HG03520 (cell line): Measurements from ENCODE around the gene SNRNP70.
"Not testable (repeated sequence)": the region's sequence is repeated elsewhere in the genome, so short reads cannot be mapped to it uniquely, and the experiment has no call there.

Experiments used
- ATAC-seq: cut with Tn5 transposase; IDR thresholded peaks from one replicate; pipeline ENCODE4 v1.9.1; 2021; ENCODE audit warnings: mild to moderate bottlenecking, moderate library complexity; ENCODE audit not compliant: unreplicated experiment

SNRNP70 gene

DNA sequence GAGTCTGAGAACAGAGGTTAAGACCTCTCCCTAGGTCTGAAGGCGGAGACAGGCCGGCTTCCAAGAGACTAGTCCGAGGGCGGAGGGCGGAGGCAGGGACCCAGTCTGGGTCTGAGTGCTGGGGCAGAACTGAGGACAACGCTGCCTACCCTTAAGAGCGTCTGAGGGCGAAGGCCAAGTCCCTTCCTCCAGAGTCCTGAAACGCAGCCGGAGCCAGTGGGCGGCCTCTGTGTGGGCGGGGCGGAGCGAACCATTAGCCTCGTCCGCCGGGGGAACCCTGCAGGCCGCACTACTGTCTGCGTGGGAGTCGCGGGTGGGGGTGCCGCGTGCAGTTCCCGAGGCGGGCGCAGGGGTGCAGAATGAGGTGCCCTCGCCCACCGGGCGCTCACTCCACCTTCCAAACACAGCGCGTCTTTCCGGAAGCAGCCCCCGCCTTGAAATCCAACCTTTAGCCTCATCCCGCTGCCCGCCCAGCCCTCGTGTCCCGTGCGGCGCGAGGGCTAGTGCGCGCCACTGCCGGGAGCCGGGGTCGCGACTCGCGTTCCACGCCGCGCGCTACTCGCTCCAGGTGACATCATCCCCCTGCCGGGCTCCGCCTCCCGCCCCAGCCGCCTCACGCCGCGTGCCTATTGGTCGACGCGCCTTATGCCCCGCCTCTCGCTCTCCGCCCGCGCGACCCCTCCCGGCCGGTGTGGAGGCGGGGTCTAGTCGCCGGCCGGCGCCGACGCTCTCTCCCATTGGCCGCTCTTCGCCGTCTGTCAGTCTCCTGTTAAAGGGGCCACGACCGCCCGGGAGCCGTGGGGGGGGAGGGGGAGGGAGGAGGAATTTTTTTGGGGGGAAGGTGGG, 33.5 kb downstream of the SNRNP70 start, which contains the start of gene C19orf73:
Gene C19orf73, minus strand, starts transcription at position 579 of the 846 bp plus-strand sequence. Its CDS starts 121 bp downstream, at position 458.
- ATAC-seq: peak; percentile 64

DNA sequence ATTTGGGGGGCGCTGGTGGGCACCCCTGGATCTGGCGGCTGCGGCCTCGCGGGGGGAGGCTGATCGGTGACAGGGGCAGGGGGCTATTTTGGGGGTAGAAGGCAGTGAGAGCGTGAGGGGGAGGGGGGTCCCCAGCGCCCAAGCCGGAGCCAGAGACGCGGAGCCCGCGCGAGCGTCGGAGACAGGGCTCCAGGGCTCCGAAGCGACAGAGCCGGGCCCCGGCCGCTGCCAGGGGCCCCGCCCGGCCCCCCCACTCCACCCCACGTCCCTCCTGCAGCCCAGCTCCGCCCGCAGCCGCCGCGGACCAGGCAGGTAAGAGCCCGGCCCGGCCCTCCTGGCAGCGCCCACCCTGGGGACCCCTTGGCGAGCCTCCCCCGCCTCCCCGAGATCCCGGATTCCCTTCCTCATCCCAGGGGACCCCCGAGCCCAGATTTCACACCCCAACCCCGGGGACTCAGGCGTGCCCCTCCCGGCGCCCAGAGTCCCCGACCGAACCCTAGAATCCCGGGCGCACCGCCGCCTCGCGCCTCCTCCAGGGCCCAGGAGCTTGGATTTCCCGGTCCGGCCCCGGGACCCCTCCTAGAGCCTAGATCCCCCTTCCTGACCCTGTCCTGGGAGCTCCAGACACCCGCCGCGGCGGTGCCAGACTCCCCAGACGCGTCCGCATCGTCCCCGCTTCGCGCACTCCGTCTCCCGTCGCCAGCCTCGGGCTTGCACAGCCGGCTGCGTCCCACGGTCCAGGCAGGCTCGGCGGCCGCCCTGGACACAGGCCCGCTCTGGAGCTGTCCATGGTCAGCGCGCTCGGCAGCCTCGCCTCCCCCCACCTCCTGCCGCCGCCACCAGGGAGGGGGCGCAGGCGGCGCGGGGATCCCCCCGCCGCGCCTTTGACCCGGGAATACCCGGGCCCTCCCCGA, 34.4 kb downstream of the SNRNP70 start, which contains the start of gene PPFIA3:
Gene PPFIA3, plus strand, starts transcription at position 134 of the 914 bp plus-strand sequence. CDS start 8,330 bp downstream, outside the sequence.
- no peak for ATAC-seq

DNA sequence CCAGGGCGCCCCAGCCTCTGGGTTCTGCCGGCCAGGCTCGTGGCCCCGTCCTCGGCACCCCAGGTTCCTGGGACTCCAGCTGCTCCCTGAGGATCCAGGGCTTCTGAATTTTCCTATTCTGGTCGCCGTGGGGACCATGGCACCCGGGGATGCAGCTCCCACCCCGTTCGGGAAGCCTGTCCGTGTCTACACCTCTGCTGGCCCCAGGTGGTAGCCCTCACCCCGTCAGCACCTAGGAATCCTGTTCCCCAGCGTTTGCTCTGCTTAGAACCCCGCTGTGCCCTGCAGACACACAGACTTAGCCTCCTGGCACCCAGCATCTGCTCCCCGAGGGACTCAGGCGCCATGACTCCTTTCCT, 35.1 kb downstream of the SNRNP70 start:
- ATAC-seq: no peak

DNA sequence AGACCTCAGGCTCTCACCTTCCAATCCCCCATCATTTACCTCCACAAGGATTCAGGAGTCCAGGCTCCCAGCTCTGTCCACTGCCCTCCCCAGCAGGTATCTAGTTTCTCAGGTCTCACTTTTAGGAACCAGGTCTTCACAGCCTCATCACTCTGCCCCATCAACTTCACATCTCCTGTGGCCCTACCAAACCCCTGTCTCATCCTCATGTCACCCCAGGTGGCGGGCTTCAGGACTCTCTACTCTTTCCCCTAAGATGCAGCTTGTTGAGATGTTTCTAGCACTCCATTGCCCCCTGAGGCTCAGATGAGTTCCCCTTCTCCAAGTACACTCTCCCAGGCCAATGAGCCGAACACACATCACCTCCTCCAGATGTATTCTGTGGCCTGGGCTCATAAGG, 35.6 kb downstream of the SNRNP70 start:
- ATAC-seq: no peak

DNA sequence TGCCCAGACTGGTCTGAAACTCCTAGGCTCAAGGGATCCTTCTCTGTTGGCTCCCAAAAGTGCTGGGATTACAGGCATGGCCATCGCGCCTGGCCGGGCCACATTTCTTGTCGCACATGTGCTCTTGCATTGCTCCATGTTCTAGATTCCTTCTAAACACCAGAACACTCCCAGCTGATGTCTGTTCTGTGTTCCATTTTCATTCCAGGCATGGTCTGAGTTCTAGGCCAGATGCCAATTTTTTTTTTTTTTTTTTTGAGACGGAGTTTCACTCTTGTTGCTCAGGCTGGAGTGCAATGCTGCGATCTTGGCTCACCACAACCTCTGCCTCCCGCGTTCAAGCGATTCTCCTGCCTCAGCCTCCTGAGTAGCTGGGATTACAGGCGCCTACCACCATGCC, 36.6 kb downstream of the SNRNP70 start:
- ATAC-seq: not testable (repeated sequence)

DNA sequence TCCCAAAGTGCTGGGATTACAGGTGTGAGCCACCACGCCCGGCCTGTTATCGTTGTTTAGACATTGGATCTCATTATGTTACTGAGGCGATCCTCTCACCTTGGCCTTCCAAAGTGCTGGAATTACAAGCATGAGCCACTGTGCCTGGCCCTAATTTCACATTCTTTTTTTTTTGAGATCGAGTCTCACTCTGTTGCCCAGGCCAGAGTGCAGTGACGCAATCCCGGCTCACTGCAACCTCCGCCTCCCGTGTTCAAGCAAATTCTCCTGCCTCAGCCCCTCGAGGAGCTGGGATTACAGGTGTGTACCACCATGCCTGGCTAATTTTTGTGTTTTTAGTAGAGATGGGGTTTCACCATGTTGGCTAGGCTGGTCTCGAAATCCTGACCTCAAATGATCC, 38.0 kb downstream of the SNRNP70 start:
- ATAC-seq: not testable (repeated sequence)

DNA sequence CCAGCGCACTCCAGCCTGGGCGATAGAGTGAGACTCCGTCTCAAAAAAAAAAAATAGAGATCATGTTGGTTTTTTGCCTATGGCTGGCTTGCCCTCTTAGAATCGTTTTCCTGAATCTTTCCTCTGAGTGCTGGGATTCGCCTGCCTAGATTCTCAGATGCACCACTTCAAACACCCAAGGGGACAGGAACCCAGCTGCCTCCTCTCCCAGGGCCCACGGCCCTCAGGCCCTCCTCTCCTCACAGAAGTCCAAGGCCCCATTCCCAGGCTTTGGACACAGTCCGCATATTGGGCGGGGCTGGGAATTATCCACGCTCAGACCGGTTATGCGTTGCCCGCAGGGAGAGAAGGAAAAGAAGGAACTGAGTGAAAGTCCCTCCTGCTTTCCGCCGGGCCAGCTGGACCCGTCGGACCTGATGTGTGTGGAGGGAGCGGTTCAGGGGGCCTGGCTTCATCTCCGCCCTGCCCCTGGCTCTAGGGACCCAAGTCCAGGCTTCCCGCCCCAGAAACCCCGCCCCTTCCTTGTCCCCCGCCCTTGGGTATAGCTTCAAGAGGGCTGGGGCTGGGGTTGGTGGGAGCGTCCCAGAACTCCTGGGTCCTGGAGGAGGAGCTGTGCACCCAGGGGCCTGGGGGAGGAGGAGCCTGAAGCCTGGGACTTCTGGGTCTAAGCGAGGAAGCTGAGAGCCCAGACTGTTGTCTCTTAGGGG, 39.9 kb downstream of the SNRNP70 start:
- ATAC-seq: no peak

DNA sequence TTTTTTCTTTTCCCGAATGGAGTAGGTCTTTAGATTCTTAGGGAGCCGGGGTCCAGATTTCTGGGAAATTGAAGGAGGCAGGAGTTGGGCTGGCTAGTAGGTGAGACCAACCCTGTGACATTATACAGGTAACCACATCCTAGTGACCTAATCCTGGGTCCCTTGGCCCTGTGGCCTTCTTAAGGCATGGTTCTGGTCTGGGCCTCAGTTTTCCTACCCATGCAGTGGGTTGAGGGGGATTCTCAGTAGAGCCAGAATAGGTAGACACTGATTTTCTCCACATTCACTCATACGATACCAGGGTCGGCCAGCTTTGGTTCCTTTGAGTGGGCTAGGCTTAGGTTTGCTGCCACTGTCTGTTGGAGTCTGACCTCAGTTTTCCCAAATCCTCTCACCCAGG, 41.3 kb downstream of the SNRNP70 start:
- ATAC-seq: no peak

DNA sequence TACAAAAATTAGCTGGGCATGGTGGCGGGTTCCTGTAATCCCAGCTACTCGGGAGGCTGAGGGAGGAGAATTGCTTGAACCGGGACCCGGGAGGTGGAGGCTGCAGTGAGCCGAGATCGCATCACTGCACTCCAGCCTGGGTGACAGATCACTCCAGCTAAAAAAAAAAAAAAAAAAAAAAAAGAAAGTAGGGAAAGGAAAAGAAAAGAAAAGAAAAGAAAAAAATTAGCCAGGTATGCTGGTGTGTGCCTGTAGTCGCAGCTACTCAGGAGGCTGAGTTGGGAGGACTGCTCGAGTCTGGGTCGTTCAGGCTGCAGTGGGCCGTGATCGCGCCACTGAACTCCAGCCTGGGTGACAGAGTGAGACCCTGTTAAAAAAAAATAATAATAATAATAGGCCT, 42.0 kb downstream of the SNRNP70 start:
- ATAC-seq: not testable (repeated sequence)

DNA sequence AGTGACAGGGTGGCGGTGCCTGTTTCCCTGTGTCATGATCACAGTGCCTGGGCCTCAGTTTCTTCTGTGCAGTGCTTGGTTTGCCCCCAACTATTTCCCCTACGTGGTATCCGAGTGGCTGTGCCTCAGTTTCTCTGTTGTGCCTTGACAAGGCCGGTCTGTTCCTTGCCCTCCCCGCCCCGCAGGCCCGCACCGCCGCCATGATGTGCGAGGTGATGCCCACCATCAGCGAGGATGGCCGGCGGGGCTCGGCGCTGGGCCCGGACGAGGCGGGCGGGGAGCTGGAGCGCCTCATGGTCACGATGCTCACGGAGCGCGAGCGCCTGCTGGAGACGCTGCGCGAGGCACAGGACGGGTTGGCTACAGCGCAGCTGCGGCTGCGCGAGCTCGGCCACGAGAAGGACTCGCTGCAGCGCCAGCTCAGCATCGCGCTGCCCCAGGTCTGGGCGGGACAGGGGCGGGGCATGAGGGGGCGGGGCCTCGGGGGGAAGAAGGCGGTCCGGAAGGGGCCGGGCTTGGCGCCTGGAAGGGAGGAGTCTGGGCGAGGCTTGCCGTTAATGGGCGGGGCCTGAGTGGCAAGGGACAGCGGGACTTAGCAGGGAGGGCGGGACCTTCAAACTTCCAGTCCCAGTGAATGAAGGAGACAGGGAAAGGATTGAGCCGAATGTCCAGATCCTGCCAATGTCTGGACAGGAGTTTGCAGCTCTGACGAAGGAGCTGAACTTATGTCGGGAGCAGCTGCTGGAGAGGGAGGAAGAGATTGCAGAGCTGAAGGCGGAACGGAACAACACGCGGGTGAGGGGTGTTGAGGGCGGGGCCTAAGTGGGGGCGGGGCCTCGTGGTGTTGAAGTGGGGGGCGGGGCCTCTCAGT, 42.7 kb downstream of the SNRNP70 start:
- ATAC-seq: peak; percentile 78

DNA sequence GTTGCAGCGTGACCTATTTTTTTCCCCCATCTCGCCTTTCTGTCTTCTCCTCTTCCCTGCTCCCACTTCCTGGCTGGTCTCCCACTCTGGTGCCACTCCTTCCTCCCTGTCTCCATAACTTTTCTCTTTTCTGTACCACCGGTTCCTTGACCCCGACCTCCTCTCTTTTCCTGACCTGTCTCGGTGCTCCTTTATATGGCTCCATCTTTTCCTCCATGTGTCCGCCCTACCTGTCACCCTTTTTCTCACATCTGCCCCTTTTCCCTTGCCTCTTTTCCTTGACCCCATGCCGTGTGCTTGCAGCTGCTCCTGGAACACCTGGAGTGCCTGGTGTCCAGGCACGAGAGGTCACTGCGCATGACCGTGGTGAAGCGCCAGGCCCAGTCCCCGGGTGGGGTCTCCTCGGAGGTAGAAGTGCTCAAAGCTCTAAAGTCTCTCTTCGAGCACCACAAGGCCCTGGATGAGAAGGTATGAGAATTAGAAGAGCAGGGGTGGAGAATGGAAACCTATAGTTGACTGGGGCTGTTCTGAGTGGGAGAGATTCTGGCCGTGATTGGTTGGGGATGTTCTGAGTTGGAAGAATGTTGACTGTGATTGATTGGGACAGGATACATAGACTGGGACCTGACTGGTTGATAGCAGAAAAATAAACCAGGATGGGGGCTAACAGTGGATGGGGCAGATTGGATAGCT, 43.4 kb downstream of the SNRNP70 start:
- ATAC-seq: no peak

DNA sequence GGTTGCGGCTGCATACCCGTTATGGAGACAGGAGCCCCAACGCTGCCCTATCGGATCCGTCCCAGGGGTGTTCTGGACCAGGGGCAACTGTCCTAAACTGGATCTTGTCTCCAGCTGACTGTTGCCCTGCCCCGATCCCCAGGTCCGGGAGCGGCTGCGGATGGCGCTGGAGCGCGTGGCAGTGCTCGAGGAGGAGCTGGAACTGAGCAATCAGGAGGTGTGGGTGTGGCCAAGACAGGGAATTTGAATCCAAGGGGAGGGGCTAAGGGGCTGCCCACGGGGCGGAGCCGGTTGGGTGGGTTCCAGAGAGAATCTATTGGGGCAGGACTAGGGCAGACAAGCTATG, 44.0 kb downstream of the SNRNP70 start:
- ATAC-seq: no peak

DNA sequence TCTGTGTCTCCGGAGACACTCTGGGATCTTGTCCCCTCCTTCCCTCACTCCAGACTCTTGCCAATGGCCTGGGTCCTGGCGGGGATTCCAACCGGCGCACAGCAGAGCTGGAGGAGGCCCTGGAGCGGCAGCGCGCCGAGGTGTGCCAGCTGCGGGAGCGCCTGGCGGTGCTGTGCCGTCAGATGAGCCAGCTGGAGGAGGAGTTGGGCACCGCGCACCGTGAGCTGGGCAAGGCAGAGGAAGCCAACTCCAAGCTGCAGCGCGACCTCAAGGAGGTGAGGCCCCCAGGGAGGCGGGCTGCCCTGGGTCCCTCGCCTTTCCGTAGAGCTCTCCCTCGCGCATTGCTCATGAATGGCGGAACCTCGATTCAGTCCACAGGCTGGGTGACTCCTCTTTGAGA, 45.1 kb downstream of the SNRNP70 start:
- ATAC-seq: no peak

DNA sequence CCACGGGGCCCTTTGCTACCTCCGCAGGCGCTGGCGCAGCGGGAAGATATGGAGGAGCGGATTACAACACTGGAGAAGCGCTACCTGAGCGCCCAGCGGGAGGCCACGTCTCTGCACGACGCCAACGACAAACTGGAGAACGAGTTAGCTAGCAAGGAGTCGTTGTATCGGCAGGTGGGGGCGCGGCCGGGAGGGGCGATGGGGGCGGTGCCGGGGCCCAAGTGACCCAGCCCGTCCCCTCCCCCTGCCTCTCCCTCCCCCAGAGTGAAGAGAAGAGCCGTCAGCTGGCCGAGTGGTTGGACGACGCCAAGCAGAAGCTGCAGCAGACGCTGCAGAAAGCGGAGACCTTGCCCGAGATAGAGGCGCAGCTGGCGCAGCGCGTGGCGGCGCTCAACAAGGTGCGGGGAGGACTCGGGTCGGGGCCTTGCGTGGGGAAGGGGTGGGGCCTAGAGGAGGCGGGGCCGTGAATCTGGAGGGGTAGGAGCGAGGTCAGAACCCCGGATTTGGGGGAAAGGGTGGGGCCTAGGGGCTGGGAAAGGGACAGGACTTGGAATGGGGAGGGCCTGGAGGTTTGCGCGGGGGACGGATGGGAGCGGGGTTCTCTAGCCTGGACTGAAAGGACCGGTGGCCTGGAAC, 47.8 kb downstream of the SNRNP70 start:
- no peak for ATAC-seq

DNA sequence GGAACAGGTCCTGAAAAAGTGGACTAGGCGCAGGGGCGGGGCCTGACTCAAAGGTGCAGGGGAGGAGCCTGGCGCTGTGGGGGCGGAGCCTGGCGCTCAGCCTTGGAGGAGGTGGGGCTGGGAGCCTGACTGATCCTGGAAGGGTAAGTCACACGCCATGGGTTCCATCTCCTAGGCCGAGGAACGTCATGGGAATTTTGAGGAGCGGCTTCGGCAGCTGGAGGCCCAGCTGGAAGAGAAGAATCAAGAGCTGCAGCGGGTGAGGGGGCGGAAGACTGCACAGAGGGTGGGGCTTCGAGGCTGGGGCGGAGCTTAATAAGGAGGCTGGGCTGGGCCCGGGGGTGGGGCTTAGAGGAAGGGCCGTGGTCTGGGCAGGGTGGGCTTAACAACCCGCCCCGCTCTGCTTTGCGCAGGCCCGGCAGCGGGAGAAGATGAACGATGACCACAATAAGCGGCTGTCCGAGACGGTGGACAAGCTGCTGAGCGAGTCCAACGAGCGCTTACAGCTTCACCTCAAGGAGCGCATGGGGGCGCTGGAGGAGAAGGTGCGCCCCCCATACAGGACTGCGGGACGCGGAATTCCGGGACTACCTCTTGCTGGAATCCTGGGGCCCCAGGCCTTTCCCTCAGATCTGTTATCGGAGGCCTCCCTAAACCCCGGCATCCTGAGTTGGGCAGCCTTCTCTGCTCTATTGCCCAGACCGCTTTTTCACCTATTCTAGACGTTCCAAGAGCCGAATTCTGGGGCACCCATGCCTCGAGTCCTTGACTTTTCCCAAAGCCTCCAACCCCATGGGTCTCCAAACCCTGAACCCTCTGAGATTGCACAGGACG, 48.6 kb downstream of the SNRNP70 start:
- ATAC-seq: no peak

DNA sequence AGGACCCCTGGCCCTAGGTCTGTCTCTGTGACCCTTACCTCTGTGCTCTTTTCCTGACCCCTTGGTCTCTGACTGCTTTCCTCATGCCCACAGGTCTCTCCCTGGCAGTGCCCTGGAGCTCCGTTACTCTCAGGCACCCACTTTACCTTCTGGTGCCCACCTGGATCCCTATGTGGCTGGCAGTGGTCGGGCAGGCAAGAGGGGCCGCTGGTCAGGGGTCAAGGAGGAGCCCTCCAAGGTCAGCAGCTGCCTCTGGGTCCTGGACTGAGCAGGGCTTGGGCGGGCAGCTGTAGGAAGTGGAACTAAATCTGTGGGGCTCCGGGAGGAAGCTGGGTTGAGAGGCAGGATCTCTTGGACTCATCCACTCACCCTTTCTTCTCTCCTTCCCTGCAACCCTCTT, 50.4 kb downstream of the SNRNP70 start:
- ATAC-seq: no peak

DNA sequence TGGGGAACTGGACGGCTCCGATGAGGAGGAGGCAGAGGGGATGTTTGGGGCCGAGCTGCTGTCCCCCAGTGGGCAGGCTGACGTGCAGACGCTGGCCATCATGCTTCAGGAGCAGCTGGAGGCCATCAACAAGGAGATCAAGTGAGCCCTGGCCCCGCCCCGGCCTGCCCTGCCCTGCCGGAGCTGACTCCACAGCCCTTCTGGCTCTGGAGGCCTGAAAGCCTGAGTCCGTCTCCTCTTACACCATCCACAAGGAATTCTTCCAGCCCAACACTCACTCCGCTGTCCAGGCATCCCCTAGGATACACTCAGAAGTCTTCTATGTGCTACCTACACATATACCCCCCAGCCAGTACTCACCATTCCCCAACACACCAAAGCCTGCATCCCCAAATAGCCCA, 51.5 kb downstream of the SNRNP70 start:
- no peak for ATAC-seq

DNA sequence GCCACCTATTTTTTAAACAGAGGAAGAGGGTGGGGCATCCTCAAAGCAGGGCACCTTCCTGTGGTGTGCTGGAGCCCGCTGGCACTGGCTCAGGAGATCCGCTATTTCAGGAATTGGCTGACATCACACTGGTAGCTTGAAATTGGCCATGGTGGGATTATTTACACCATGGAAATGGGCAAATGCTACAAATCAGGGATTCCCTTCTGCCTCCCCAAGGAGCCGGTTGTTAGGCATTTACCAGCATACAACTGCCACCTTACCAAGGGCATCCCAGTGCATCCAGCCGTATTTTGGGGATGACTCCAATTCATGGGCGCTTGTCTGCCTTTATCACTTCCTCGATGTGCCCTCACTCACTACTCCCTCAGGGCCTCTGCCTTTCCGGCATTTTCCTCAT, 55.7 kb downstream of the SNRNP70 start:
- ATAC-seq: no peak
